ENCODE data around the gene CEP76.

The CEP76 gene

GRCh38 chr18:12749121-12749520, 46.6 kb upstream of the CEP76 start:
- no peak for TF ChIP-seq CTCF (conservative IDR thresholded peaks at IDR 0.05; ENCODE audit: control insufficient read depth, insufficient read depth, low read depth, low read length)
- no peak overlapping the region for H3K4me3 ChIP-seq (ENCODE audit: control insufficient read depth, low read depth, low read length)
- no peak for DNase-seq (ENCODE audit: low read depth)

- no peak overlapping the region for H3K4me3 ChIP-seq (ENCODE audit: control insufficient read depth, low read depth, low read length)
- no peak for DNase-seq (ENCODE audit: low read depth)
- no peak for TF ChIP-seq CTCF (conservative IDR thresholded peaks at IDR 0.05; ENCODE audit: control insufficient read depth, insufficient read depth, low read depth, low read length)
Measured at GRCh38 chr18:12748671-12749070, 46.1 kb upstream of the CEP76 start.

DNA sequence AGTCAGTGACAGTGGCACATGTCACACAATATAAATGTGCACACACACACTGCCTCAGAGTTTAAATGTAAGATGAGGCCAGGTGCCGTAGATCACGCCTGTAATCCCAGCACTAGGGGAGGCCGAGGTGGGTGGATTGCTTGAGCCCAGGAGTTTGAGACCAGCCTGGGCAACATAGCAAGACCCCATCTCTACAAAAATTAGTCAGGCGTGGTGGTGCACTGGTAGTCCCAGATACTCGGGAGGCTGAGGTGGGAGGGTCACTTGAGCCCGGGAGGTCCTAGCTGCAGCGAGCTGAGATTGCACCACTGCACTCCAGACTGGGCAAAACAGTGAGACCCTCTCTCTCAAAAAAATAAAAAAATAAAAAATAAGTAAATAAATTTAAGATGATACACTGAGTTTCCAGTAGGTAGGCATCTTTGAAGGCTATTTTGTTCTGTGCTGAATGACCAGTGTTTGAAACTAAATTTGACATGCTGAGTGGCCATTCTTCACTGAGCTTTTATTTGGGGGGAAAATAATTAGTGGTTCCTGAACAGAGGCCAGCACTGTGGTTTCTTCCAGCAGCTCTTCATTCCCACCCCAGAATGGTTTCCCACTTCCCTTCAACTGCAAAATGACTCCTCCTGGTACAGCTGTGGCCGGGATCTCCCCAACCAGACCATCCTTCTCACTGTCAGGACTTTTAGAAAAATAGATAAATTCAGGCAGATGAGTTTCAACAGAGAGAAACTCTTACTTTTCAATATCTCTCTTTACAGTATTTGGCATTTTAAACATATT, 45.2 kb upstream of the CEP76 start:
- no peak for TF ChIP-seq CTCF (conservative IDR thresholded peaks at IDR 0.05; ENCODE audit: control insufficient read depth, insufficient read depth, low read depth, low read length)
- no peak for DNase-seq (ENCODE audit: low read depth)
- H3K4me3 ChIP-seq (ENCODE audit: control insufficient read depth, low read depth, low read length) = no peak overlapping the region

DNA sequence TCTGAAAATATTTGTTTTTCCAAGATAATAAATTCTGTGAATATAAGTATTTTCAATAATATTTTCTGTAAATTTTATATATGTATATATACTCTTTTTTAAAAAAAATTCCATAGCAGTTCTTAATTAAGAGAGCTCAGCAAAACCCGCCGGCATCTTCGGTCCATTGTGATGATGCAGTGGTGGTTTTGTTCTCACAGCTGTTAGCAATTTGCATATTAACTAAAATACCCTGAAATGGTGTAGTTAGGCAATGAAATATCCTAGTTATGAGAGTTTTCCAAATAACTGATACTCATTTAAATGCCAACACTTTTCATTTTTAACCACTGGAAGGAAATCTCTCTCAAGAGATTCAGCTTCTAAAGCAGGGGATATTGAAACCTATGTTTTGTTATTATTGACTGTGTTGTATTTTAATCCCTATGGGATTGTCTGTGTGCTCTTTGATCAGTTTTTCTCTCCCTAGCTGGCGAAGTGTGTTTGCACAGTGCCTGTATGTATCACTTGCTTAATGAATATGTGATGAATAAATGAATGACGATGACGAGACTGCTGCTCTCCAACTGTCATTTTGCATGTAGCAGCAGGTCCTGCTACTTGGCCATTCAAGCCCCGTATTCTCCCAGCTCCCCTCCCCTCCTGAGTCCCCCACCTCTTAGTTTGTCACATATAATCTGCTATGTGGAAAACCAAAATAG, 42.7 kb upstream of the CEP76 start:
- no peak overlapping the region for H3K4me3 ChIP-seq (ENCODE audit: control insufficient read depth, low read depth, low read length)
- peak; percentile 11 for DNase-seq (ENCODE audit: low read depth)
- no peak for TF ChIP-seq CTCF (conservative IDR thresholded peaks at IDR 0.05; ENCODE audit: control insufficient read depth, insufficient read depth, low read depth, low read length)

GRCh38 chr18:12744103-12744502, 41.6 kb upstream of the CEP76 start:
- peak; percentile 74 for TF ChIP-seq CTCF (conservative IDR thresholded peaks at IDR 0.05; ENCODE audit: control insufficient read depth, insufficient read depth, low read depth, low read length)
- DNase-seq (ENCODE audit: low read depth) = peak; percentile 88
- H3K4me3 ChIP-seq (ENCODE audit: control insufficient read depth, low read depth, low read length) = no peak overlapping the region

DNA sequence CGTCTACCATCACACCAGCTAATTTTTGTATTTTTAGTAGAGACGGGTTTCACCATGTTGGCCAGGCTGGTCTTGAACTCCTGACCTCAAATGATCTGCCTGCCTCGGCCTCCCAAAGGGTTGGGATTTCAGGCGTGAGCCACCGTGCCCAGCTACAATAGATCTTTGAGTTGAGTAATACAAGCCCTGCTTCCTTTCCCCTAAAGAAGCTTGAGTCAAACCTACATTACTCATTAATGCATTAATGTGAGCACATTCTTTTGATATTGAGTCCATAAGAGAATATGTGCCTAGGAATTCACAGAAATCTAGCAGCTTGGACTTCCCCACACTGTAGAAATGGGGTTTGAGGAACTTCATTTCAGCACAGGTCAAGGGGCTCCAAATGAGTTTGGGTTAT, 39.9 kb upstream of the CEP76 start:
- DNase-seq (ENCODE audit: low read depth) = peak; percentile 87
- no peak for TF ChIP-seq CTCF (conservative IDR thresholded peaks at IDR 0.05; ENCODE audit: control insufficient read depth, insufficient read depth, low read depth, low read length)
- no peak overlapping the region for H3K4me3 ChIP-seq (ENCODE audit: control insufficient read depth, low read depth, low read length)

Data from fibroblast of mammary gland (primary cell).